IMR-90 (cell line): Measurements from ENCODE around the gene HOXD9. TPM values are rescaled to one million over a fixed set of nuclear protein-coding genes. Genes with fewer than 3 reads are reported as not detected.

Source experiments
- ATAC-seq: fragments of 200-7000 bp; cut with Tn5 transposase; 2 replicates; pipeline ENCODE4 v1.9.1; 2020; ENCODE audit warnings: low read depth, mild to moderate bottlenecking, moderate library complexity
- BruUV-seq: library from RNA; stranded (reverse); fragments of 400-500 nt; replicated peaks from 2 replicates; lab custom pipeline; 2021; lab: Mats Ljungman, UMichigan
- CTCF ChIA-PET: fragments of 300-600 bp; formaldehyde crosslinking; extraction: SDS; loops from one replicate; lab custom pipeline; 2021; ENCODE audit warnings: antibody characterized with exemption; lab: Yijun Ruan, JAX
- POLR2A ChIA-PET: fragments of 300-600 bp; sonication (Branson Sonifier 250); formaldehyde crosslinking; loops from one replicate; lab custom pipeline; 2022; ENCODE audit warnings: antibody characterized with exemption; ENCODE audit not compliant: unreplicated experiment; lab: Charles Lee
- DNase-seq: peaks from one replicate; pipeline ENCODE4 v3.0.0; 2013
- H2AFZ ChIP-seq: replicated peaks from 2 replicates; pipeline ENCODE3; 2013; ENCODE audit warnings: low read length, mild to moderate bottlenecking; ENCODE audit not compliant: poor library complexity
- H2AK5ac ChIP-seq: 2 replicates; pipeline ENCODE4 v1.6.1; 2013; ENCODE audit warnings: low read depth, low read length, inconsistent platforms
- H2AK9ac ChIP-seq: replicated peaks from 2 replicates; pipeline ENCODE3; 2013; ENCODE audit warnings: mild to moderate bottlenecking, low read depth, low read length, moderate library complexity; ENCODE audit not compliant: poor library complexity
- H2BK120ac ChIP-seq: 2 replicates; pipeline ENCODE4 v1.6.1; 2013; ENCODE audit warnings: low read depth, low read length, inconsistent platforms
- H2BK15ac ChIP-seq: 3 replicates; pipeline ENCODE4 v1.6.1; 2013; ENCODE audit warnings: low read depth, low read length, inconsistent platforms
- H2BK20ac ChIP-seq: 2 replicates; pipeline ENCODE4 v1.6.1; 2013; ENCODE audit warnings: low read depth, mild to moderate bottlenecking, inconsistent platforms, low read length, moderate library complexity
- H2BK5ac ChIP-seq: 2 replicates; pipeline ENCODE4 v1.6.1; 2013; ENCODE audit warnings: mild to moderate bottlenecking, low read depth, low read length, inconsistent platforms; ENCODE audit not compliant: poor library complexity, severe bottlenecking
- H3K14ac ChIP-seq: replicated peaks from 2 replicates; pipeline ENCODE4 v1.6.1; 2013; ENCODE audit warnings: low read depth, low read length, inconsistent platforms
- H3K18ac ChIP-seq: 2 replicates; pipeline ENCODE4 v1.6.1; 2013; ENCODE audit warnings: low read depth, low read length, control low read depth
- H3K23ac ChIP-seq: 2 replicates; pipeline ENCODE4 v1.6.1; 2013; ENCODE audit warnings: low read depth, low read length, inconsistent platforms
- H3K27ac ChIP-seq: 2 replicates; pipeline ENCODE4 v1.5.1; 2013; ENCODE audit warnings: mild to moderate bottlenecking, control low read depth, low read length; ENCODE audit not compliant: insufficient read depth
- H3K27me3 ChIP-seq: 2 replicates; pipeline ENCODE4 v1.6.1; 2013; ENCODE audit warnings: low read length; ENCODE audit not compliant: control insufficient read depth, insufficient read depth
- H3K36me3 ChIP-seq: 2 replicates; pipeline ENCODE4 v1.6.1; 2013; ENCODE audit warnings: low read length, mixed read lengths; ENCODE audit not compliant: control insufficient read depth, insufficient read depth
- H3K4ac ChIP-seq: 2 replicates; pipeline ENCODE4 v1.6.1; 2013; ENCODE audit warnings: low read depth, low read length, inconsistent platforms
- H3K4me1 ChIP-seq: 2 replicates; pipeline ENCODE4 v1.6.1; 2013; ENCODE audit warnings: low read length, mixed read lengths; ENCODE audit not compliant: control insufficient read depth, insufficient read depth
- H3K4me2 ChIP-seq: 2 replicates; pipeline ENCODE4 v1.6.1; 2013; ENCODE audit warnings: low read depth, mild to moderate bottlenecking, control low read depth, low read length, moderate library complexity
- H3K4me3 ChIP-seq: 2 replicates; pipeline ENCODE4 v1.5.1; 2013; ENCODE audit warnings: low read depth, mild to moderate bottlenecking, control low read depth, low read length, moderate library complexity; ENCODE audit not compliant: insufficient read depth
- H3K56ac ChIP-seq: 2 replicates; pipeline ENCODE4 v1.6.1; 2013; ENCODE audit warnings: low read length, inconsistent platforms; ENCODE audit not compliant: insufficient read depth; ENCODE audit errors: extremely low read depth
- H3K79me1 ChIP-seq, 2 experiments: 2 replicates each; pipeline ENCODE4 v1.6.1; 2013; ENCODE audit warnings: low read length in 2 of 2, inconsistent platforms in 1 of 2, low read depth in 1 of 2
- H3K9ac ChIP-seq: 2 replicates; pipeline ENCODE4 v1.6.1; 2013; ENCODE audit warnings: low read depth, low read length, control low read depth
- H3K9me1 ChIP-seq: 2 replicates; pipeline ENCODE4 v1.6.1; 2013; ENCODE audit warnings: low read length, inconsistent platforms; ENCODE audit not compliant: insufficient read depth
- H3K9me3 ChIP-seq: 2 replicates; pipeline ENCODE4 v1.6.1; 2013; ENCODE audit warnings: low read length; ENCODE audit not compliant: control insufficient read depth, insufficient read depth
- H4K20me1 ChIP-seq: 2 replicates; pipeline ENCODE4 v1.6.1; 2013; ENCODE audit warnings: low read length, inconsistent platforms; ENCODE audit not compliant: insufficient read depth
- H4K5ac ChIP-seq: 2 replicates; pipeline ENCODE4 v1.6.1; 2013; ENCODE audit warnings: mild to moderate bottlenecking, low read depth, low read length, control low read depth
- H4K8ac ChIP-seq, 2 experiments: 2 replicates each; pipeline ENCODE4 v1.6.1; 2013; ENCODE audit warnings: low read depth in 2 of 2, low read length in 2 of 2, control low read depth in 1 of 2, inconsistent platforms in 1 of 2
- H4K91ac ChIP-seq: 2 replicates; pipeline ENCODE4 v1.6.1; 2013; ENCODE audit warnings: low read depth, low read length, inconsistent platforms; ENCODE audit not compliant: insufficient read depth
- FOS ChIP-seq: fragments of 150-350 bp; IDR thresholded peaks from 2 replicates; pipeline ENCODE4 v1.6.1; 2016; ENCODE audit warnings: low read depth, low read length
- MXI1 ChIP-seq: IDR thresholded peaks from 2 replicates; pipeline ENCODE4 v1.6.1; 2012; ENCODE audit warnings: low read depth, mild to moderate bottlenecking, low read length, moderate library complexity, borderline replicate concordance
- POLR2A ChIP-seq: IDR thresholded peaks from 2 replicates; pipeline ENCODE4 v1.6.1; 2012; ENCODE audit warnings: mild to moderate bottlenecking, low read depth, low read length
- RAD21 ChIP-seq: IDR thresholded peaks from 2 replicates; pipeline ENCODE4 v1.6.1; 2012; ENCODE audit warnings: low read length, improper control_type of control experiment
- SMC3 ChIP-seq: fragments of 150-350 bp; IDR thresholded peaks from 2 replicates; pipeline ENCODE4 v1.6.1; 2016; ENCODE audit warnings: low read depth, mild to moderate bottlenecking, antibody characterized with exemption, low read length, moderate library complexity
- WGBS, 2 experiments: methylation state at CpG; one replicate each; pipeline versions ENCODE4 v1.1.5 to v1.1.7; 2013; ENCODE audit warnings: missing lambda C conversion rate in 2 of 2; ENCODE audit not compliant: insufficient read length in 1 of 2; ENCODE audit errors: extremely low coverage in 2 of 2; 5-methylcytosine and 5-hydroxymethylcytosine counted together
- dilution Hi-C: fragments of 300-500 bp; cut with HindIII; formaldehyde crosslinking; loops from one replicate; pipeline ENCODE4 v1.14.3; 2018; ENCODE audit warnings: low sequenced_read_pairs; ENCODE audit not compliant: unreplicated experiment
- in situ Hi-C: fragments of 300-500 bp; cut with MboI; formaldehyde crosslinking; loops from 3 replicates; pipeline ENCODE4 v1.14.3; 2019; ENCODE audit warnings: low sequenced_read_pairs, inconsistent platforms, mixed read lengths
- intact Hi-C: fragments of 100-400 bp; cut with micrococcal nuclease; formaldehyde crosslinking; loops from 2 replicates; pipeline ENCODE4 v1.10.0; 2022
- polyA plus RNA-seq, 3 experiments: library from polyadenylated mRNA; depleted of rRNA; stranded (reverse); fragments of >200 nt; gene quantifications; 2 replicates each; pipeline ENCODE4 v1.2.3, GENCODE V29; 2012; ENCODE audit warnings: low replicate concordance in 1 of 3
- total RNA-seq: library from RNA; depleted of rRNA; stranded (reverse); fragments of >200 nt; gene quantifications from 2 replicates; pipeline ENCODE4 v1.2.3, GENCODE V29; 2012
- TF ChIP-seq, protein P1 (sequence below): conservative IDR thresholded peaks from 2 replicates; pipeline ENCODE4 v1.5.1; 2012; ENCODE audit warnings: mild to moderate bottlenecking, low read depth, low read length, improper control_type of control experiment
- TF ChIP-seq, protein P2 (sequence below): fragments of 150-350 bp; IDR thresholded peaks from 2 replicates; pipeline ENCODE4 v1.6.1; 2016; ENCODE audit warnings: low read depth, mild to moderate bottlenecking, low read length, moderate library complexity, borderline replicate concordance

The HOXD9 gene
- total and polyA plus RNA-seq, 2 of the 4 experiments (the other 2 are of a cell fraction): not detected

DNA sequence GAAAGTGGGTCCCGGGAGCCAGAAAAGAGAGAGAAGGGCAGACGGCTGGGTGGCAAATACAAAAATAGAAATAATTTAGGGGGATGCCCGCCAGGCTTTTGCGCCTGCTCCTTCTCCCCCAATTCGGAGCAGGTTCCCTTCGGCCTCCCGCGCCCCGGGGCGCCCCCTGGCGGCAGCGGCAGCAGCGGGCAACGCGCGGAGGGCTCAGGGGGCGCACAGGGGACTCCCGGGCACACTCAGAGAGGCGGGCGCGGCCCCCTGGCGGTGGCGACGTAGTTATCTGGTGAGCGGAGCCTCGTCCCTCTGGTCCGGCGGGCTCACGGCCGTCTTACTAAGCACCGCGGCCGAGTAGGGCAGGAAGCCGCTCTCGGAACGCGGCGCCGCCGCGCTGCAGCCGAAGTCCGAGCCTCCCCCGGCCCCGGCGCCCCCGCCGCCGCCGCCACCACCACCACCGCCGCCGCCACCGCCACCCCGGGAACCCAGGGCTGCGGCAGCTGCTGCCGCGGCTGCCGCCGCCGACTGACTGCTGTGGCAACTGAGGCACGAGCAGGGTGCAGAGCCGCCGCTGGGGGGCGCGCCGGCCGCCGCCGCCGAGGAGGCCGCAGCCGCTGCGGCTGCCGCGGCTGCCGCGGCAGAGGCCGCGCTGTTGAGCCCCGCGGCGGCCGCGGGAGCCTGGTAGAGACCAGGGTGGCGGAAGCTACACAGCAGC, 42.5 kb upstream of the HOXD9 start:
- Histone ChIP-seq H3K4me2 (peak overlapping the region; percentile 38), H3K4me1 (peaks cover 1% of the 10 kb centered on the region), H3K79me1 (no peaks in the 10 kb centered on the region), H3K56ac (no peak overlapping the region), H2BK120ac (no peak overlapping the region), H4K20me1 (peaks cover 3% of the 10 kb centered on the region; the same call in 1 of the 2 replicates), H3K9ac (no peak overlapping the region), H4K91ac (no peak overlapping the region), H2AK9ac (no peak overlapping the region), H3K27me3 (peaks cover 85% of the 10 kb centered on the region), H2AK5ac (no peak overlapping the region), H3K9me3 (peaks cover 24% of the 10 kb centered on the region), H3K23ac (no peak overlapping the region), H3K14ac (no peak overlapping the region), H2BK20ac (no peak overlapping the region), H3K36me3 (no peaks in the 10 kb centered on the region), H3K4ac (no peak overlapping the region), H3K4me3 (peak overlapping the region; percentile 14; the same call in 1 of the 2 replicates), H2AFZ (peak overlapping the region; percentile 66), H3K18ac (no peak overlapping the region), H2BK15ac (no peak overlapping the region), H3K27ac (no peak overlapping the region), H4K8ac (no peak overlapping the region), H3K9me1 (no peaks in the 10 kb centered on the region), H4K5ac (no peak overlapping the region), H2BK5ac (no peak overlapping the region)
- WGBS, 2 experiments: 2% methylated on average over 30 of the region's 86 CpGs; no CpG with 5 or more reads in 1 of the 2 experiments
- TF ChIP-seq, protein P1, sequence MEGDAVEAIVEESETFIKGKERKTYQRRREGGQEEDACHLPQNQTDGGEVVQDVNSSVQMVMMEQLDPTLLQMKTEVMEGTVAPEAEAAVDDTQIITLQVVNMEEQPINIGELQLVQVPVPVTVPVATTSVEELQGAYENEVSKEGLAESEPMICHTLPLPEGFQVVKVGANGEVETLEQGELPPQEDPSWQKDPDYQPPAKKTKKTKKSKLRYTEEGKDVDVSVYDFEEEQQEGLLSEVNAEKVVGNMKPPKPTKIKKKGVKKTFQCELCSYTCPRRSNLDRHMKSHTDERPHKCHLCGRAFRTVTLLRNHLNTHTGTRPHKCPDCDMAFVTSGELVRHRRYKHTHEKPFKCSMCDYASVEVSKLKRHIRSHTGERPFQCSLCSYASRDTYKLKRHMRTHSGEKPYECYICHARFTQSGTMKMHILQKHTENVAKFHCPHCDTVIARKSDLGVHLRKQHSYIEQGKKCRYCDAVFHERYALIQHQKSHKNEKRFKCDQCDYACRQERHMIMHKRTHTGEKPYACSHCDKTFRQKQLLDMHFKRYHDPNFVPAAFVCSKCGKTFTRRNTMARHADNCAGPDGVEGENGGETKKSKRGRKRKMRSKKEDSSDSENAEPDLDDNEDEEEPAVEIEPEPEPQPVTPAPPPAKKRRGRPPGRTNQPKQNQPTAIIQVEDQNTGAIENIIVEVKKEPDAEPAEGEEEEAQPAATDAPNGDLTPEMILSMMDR: peak; percentile 67
- TF ChIP-seq RAD21: peak; percentile 39
- peak; percentile 54 for TF ChIP-seq SMC3
- no peak for TF ChIP-seq MXI1
- TF ChIP-seq FOS: no peak
- TF ChIP-seq POLR2A: no peak
- TF ChIP-seq, protein P2, sequence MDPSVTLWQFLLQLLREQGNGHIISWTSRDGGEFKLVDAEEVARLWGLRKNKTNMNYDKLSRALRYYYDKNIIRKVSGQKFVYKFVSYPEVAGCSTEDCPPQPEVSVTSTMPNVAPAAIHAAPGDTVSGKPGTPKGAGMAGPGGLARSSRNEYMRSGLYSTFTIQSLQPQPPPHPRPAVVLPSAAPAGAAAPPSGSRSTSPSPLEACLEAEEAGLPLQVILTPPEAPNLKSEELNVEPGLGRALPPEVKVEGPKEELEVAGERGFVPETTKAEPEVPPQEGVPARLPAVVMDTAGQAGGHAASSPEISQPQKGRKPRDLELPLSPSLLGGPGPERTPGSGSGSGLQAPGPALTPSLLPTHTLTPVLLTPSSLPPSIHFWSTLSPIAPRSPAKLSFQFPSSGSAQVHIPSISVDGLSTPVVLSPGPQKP: no peak
- dilution Hi-C loops: no loop called here
- BruUV-seq: no TSS peak
- DNase-seq: peak; percentile 30
- in situ Hi-C loops: loop anchor here (25.0 kb wide), 2 partner anchors 1043 to 1343 kb away; no protein-coding TSS in a partner anchor
- ChIA-PET CTCF (interaction anchor here (1.0 kb wide), 1 partner anchor 390 kb away, joined by 3 read pairs; no protein-coding TSS in a partner anchor), POLR2A (no interaction called here)
- intact Hi-C loops: no loop called here
- ATAC-seq: peak; percentile 60
